Activated T-cell treated with anti-CD3 and anti-CD28 coated beads for 4 hours (primary cell): ENCODE results near the gene KCNK3.

Source experiments
- DNase-seq: peaks from one replicate; pipeline ENCODE4 v3.0.0-alpha.2; 2020

KCNK3 gene

DNA sequence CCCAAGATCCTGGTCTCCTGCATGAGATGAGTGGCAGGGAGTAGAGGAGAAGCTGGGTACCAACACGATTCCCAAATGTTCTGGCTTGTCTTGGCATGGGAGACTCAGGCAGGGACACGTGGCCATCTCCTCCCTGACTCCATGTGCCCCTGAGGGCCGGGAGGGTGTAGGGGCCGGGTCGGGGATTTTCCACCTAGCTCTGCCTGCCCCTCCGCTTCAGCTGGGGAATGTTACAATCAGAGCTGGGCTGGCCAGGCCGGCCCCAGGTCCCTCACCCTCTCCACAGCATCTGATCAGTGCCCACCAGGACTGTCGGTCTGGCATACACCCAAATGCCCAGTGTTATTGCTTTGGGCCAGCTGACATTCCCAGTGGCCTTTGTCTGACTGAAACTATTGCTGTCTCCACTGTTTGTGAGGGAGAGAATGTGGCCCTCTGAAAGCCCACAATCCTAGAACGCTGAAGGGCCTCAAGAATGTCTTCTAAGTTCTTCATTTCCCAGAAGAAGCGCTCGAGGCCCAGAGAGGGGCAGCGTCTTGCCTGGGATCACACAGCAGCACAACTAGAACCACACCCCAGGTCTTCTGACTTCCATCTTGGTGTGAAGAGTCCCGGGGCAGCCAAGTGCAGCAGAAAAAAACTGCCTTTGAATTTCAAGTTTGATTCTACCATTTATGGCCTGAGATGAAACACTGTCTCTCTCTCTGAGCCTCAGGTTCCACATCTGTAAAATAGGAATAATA is 23.2 kb downstream of the KCNK3 start:
- DNase-seq: no peak

DNA sequence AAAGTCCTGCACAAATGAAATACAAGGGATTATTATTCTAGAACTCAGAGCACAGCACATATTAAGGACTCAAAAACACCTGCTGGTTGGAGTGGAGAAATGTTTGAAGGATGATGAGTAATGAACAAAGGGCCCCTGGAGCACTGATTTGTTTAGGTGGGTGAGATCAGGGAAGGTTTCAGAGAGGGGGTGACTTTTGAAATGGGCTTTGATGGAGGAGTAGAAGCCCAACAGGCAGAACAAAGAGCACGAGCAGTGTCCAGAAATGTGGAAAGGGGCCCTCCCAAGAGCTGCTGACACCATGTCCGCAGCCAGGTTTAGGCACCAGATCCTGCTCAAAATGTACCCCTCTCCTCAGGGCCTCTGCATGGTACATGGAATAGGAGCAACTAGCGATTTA is 23.8 kb downstream of the KCNK3 start:
- DNase-seq: no peak

DNA sequence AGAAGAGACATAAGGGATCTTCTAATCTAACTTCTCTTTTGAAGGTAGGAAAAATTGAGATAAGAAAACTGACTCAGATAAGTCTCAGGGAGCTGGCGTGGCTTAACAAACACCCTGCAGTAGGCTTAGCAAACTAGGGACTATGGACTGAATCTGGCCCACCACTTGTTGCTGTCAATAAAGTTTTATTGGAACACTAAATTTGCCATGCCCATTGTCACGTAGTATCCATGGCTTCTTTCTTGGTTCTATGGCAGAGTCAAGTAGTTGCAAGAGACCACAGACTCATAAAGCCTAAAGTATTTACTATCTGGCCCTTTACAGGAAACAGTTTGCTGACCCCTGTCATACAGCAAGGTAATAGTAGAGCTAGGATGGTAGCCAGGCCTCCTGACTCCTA is 24.2 kb downstream of the KCNK3 start:
- no peak for DNase-seq

DNA sequence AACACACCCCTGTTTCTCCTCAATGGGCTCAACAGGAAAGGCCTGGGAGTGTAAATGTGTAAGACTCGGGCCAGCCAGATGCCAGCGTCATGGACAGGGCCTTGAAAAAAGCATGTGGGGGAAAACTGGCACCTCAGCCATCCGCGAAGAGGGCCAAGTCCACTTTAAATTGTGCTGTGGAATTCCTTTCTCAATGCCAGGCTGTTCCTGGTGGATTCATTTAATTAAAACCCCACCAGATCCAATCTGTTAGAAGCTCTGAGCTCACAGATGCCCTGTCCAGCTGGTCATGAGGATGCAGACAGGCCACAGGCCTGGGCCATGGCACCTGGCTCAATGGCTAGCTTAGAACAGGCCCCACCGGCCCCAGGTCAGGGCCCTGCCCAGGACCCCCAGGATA is 24.8 kb downstream of the KCNK3 start:
- DNase-seq: no peak

DNA sequence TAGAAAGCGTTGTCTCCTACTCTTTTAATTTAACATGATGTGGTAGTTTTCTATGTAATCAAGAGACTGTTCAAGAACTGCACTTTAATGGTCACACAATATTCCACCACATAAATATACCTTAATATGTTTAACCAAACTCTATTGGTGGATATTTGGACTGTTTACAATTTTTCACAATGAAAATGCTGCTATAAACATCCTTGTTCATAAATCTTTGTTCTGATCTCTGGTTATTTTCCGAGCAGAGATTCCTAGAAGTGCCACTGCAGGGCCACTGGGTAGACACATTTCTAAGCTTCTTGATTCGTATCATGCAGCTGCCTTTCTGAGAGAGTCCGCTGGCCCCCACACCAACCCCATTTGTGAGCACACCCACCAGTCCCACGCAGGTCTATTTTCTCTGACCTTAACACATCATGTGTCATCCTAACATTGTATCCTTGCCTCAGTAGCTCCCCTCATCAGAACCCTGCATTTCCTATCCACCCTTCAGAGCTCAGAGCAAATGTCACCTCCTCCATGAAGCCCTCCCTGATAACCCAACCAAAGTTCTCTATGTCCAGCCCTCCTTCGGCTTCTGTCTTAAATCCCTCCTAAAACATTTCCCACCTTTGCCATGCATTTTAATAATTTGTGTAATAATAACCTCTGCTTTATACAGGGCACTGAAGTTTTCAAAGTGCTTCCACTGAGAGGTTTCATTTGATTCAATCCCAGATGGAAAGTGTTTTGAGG is 26.6 kb downstream of the KCNK3 start:
- DNase-seq: no peak

DNA sequence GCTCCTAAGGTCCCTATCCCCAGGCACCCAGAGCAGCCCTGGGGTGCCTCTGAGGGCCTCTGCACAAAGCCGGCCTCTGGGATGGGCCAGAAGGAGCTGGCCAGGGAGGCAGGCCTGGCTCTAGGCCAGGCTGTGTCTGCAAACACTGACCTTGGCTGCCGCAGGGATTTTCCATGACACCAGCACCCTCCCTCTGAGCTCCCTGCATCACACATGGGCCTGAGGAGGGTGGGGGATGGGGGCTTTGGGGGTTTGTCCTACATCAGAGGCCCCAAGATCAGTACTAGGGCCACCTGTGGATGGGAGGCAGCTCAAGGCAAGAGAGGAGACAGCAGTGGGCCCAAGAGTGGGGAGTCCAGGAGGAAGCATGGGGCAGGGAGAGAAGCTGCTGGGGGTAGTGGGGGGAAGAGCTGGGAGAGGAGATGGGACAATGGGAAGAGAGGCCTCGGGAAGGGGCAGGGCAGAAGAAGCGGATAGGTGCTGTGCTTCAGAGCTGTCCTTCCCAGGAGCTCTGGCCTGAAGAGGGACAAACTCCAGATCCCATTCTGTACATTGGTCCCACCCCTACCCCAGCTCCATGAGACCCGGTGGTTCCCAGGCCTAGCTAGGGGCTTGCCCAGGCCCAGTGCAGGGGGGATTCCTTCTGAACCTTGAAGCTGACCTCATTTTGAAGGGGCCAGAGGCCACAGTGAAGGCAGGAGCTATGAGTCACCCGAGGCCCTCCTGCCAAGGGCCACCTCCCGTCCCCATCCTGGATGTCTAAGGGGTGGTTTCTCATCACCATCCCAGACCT is 28.0 kb downstream of the KCNK3 start:
- no peak for DNase-seq

DNA sequence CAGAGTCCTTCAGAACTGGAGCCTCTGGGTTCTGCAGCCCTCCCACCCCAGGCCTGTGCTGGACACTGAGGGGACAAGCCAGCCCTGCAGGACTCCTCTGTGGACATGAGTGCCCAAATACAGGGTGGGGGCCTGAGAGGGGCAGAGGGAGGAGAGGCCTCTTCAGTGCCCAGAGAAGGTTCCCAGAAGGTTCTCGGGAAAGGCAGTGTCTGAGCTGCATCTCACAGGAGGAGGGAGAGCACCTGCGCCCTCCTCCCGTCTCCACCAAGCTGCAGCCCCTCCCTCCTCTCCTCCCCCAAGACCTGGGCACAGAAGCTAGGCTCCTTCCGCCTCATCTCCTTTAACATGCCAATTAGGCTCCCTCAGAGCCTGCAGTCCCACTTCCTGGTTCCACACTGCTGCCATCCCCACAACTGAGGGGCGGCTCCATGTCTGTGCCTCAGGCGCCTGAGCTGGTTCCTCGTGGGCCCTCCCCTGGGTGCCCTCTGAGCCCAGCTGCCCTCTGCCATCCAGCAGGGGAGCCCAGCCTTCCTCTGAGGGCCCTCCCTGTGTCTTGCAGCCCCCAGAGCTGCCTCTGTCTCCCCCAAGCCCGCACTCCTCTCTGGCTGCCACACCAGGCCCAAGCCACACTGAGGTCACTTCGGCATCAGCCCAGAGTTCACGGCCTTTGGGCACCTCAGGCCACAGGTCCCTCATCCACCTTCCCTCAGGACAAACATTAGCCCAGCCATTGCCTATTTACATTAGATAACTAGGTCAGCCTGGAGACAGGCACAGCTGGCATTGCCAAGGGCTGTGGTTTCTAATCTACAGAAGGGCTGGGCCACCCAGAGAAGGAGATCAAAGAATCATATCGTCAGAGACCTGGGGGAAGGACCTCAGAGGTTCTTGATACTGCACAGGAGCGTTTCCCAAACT is 28.9 kb downstream of the KCNK3 start:
- DNase-seq: no peak

DNA sequence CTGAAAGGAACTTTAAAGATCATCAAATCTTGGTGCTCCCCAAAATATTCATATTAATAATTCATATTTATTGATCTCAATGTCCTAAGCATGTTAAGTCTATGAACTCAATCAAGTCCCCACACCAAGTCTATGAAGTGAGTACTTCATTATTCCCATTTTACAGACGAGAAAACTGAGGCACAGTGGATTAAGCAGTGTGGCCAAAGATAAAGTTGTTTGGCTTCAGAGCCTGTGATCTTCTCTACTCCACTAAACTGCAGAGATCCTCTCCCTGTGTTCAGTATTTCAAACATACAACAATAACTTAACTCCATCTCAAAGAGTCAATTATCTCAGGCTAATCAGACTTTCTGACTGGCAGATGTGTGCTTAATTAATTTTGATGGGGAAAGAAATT is 29.8 kb downstream of the KCNK3 start:
- DNase-seq: no peak

DNA sequence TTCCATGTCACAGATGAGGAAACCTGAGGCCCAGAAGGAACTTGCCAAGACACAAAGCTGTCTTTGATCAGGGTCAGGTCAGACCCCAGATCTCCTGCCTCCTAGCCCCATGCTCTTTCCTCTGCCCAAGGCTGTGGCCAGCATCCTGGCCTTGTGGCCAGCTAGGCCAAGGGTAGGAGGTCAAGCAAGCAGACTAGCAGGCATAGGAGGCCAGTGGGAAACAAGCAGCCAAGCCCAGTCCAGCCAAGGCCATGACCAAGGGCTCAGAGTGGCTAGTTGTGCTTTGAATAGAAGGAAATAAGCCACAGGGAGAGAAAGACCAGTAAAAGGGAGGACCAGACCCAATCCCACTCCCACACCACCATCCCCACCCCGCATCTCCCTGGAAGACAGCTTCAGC is 30.4 kb downstream of the KCNK3 start:
- DNase-seq: no peak

DNA sequence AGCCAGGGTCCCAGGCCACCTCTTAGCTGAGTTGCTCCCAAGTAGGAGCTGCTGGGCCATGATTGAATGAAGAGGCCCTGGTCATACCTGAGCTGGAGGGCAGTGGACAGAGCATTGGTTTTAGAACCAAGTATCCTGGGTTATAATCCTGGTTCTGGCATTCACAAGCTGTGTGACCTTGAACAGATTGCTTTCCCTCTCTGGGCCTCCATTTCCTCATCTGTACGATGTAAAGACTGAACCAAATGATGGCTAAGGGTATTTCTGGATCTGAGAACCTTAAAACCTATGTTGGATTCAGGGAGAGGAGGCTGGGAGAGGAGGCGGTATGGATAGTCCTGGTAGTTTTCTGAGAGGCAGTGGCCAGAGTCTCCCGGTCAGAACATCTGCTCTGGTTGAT is 31.0 kb downstream of the KCNK3 start:
- no peak for DNase-seq

DNA sequence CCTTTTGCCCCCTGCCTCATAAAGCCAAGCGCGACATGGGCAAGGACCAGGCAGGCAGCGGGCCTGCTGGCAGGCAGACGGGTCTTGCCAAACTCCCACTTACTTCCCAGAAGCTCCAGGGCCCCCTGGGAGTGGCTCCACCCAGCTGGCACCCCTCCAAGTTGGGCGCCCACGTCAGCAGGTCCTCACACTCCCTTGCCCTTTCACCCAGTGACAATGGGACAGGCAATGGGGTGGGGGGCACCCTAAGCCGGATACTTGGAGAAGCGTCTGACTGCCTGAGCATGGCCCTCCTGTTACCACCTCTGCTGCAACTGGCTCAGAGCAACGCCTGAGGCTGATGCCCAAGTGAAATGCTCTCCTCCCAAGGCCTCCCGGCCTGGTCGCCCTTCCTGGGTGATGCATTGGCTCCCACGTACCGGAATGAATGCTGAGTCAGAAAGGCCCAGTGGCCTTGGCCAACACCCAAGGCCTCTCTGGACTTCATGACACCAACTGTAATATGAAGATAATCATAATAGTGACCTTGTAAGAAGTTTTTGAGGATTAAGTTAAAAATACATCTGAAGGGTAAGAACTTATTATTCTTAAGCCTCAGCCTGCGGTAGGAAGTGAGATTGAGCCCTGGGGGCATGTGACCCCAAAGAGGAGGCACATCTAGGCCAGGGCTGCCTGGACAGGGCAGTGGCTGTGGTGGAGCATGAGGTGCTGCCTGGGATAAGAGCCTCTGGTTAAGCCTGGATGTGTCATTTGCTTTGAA is 31.6 kb downstream of the KCNK3 start:
- DNase-seq: no peak

DNA sequence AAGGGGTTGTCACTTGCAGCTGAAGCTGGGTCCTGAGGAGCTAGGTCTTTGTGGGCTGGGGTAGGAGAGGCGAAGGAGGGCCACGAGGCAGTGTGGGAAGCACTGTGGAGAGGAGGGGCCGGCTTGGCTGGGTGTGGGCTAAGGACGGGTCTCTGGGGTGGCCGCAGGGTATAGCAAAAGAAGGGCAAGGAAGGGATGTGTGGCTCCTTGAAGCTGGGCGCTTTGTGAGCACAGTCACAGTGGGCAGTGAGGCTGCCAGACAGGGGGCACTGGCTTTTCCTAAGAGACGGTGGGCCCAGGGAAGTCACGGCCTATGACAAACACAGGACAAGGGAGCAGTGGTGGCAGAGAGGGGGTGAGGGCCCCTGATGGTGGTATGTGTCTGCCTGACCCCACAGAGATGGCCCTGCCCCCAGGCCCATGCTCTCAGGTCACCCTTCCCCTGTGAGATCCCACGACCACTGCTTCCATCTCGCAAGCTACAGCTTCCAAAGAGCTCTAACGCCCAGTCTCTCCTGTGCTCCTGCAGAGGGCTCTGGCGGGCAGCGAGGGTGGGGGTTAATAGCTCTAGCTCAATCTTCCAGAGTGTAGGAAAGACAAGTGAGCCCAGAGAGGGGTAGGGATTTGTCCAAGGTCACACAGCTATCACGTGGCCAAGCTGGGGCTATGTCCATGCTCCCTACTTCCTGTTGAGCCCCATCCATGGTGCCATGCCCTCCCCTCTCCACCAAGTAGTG is 32.4 kb downstream of the KCNK3 start:
- no peak for DNase-seq

DNA sequence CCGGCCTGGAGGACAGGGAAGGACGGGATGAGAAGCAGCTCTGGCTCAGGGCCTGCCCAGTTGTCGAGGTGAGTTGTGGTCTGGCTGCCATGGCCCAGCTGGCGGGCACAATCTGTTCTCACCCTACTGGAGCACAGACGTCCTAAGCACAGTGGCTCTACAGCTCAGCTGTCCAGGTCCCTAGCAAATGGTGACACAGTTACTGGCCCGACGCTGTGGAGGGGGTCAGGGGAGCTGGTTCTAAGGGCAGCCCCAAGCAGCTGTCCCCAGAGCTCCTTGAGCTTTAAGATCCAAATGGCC is 32.9 kb downstream of the KCNK3 start:
- DNase-seq: no peak

DNA sequence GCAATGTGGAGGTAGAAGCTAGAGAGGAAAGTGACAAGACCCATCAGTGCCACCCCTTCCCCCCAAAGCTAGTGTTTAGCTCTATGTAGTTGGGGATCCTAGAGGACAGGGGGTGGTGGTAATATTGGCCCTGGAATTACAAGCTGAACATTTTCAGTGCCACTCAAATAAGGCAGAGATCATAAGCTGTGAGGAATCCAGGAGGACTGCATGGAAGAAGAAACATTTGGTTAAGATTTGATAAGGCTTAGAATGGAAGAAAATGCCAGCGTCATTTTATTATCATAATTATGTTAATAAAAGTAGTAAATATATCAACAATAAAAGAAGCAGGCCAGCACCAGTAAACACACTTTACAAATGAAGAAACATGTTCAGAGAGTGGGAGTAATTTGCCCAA is 33.7 kb downstream of the KCNK3 start:
- no peak for DNase-seq

DNA sequence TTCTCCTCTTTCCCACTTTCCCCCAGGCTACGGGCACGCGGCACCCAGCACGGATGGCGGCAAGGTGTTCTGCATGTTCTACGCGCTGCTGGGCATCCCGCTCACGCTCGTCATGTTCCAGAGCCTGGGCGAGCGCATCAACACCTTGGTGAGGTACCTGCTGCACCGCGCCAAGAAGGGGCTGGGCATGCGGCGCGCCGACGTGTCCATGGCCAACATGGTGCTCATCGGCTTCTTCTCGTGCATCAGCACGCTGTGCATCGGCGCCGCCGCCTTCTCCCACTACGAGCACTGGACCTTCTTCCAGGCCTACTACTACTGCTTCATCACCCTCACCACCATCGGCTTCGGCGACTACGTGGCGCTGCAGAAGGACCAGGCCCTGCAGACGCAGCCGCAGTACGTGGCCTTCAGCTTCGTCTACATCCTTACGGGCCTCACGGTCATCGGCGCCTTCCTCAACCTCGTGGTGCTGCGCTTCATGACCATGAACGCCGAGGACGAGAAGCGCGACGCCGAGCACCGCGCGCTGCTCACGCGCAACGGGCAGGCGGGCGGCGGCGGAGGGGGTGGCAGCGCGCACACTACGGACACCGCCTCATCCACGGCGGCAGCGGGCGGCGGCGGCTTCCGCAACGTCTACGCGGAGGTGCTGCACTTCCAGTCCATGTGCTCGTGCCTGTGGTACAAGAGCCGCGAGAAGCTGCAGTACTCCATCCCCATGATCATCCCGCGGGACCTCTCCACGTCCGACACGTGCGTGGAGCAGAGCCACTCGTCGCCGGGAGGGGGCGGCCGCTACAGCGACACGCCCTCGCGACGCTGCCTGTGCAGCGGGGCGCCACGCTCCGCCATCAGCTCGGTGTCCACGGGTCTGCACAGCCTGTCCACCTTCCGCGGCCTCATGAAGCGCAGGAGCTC is 35.4 kb downstream of the KCNK3 start:
- no peak for DNase-seq

DNA sequence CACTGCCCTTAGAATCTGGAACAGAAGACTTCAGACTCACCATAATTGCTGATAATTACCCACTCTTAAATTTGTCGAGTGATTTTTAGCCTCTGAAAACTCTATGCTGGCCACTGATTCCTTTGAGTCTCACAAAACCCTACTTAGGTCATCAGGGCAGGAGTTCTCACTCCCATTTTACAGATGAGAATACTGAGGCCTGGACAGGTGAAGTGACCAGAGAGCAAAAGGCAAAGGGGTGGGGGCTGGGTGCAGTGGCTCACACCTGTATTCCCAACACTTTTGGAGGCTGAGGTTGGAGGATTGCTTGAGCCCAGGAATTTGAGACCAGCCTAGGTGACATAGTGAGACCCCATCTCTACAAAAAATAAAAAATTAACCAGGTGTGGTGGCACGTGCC is 36.8 kb downstream of the KCNK3 start:
- no peak for DNase-seq

DNA sequence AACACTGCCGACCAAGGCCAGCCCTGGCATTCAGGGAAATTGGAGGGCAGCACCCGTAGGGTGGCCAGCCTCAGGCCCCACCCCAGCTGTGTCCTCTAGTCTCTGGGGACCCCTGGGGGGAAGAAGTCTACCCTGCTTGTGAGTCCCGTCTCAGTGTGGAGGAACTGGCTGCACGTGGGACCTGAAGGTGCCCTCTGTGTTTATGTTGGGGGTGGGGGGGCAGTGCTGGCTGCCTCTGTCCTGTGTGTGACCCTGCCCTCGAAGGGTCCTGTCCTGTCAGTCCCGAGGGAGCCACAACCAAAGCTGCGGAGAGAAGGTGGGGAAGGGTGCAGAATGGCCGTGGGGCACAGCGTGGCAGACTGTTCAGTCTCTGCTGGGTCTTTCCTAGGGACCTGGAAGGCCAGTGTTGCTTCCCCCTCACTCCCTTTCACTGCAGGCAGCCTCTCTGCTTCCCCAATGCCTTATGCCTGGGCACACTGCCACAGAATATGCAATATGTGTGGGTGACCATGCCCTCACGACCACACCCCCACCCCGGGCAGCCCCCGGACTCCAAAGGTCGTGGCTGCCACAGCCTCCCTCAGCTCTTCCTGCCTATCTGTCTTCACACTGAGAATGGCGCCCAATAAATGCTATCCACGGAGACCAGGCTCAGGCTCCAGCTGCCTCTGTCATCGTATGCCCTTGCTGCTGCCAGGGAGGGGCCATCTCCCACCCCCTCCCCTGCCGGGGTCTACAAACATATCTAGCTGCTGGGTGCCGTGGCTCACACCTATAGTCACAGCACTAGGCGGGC is 38.2 kb downstream of the KCNK3 start:
- DNase-seq: no peak

DNA sequence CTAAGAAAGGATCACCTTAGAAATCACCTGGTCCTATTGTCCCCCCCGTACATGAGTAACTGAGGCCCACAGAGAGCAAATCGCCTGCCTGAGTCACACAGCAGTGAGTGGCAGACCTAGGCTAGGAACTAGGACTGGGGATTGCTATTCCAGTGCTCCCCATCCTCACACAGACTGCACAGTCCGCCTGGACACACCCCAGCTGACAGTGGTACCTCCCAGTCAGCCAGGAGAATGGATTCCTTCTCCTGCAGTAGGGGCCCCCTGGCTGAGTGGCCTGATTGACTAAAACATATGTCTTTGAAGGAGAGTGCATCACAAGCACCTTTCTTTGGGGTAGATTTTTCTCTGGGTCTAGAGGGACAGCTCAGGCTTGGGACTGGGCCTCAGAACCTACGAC is 39.2 kb downstream of the KCNK3 start:
- no peak for DNase-seq

DNA sequence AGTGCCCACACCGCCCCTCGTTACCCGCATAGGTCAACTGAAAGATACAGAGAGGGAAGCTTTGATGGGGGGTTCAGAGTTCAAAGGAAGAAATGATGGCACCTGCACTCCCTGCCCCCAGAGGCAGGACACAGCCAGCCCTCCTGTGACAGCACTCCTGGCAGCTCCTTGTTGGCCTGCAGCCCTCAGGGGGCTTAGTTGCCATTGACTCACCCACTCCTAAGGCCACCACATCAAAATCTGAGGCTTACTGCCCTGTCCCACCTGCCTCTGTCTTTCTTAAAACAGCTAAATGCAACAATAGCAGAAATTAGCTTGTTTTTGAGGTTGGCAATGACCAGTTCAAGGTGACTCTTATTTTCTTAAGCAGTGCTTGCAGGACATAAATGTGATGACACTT is 39.9 kb downstream of the KCNK3 start:
- DNase-seq: no peak

DNA sequence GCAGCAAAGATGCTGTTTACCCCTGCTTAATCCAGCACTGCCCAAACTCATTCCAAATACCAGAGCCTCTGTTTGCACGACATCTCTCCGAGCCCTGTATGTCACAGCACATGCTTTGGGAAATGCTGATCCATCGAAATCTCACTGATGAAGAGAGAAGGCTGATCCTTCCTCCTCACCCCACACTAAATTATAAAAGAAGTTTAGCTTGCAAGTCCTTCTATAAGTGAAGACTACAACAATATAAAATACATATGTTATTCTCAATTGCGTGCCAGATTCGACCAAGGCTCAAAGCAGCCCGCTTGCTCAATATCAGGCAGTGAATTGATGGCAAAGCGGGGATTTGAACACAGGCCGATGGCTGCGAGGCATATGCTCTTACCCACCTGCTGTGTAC is 40.9 kb downstream of the KCNK3 start:
- no peak for DNase-seq
